ENCODE results near the gene SEZ6L. TPM values are rescaled to one million over a fixed set of nuclear protein-coding genes. Genes with fewer than 3 reads are reported as not detected.

SEZ6L gene
- total RNA-seq, 1 experiment from 2014 or later: not detected

- DNase-seq (ENCODE audit: low read depth): no peak
Measured at GRCh38 chr22:26238596-26238995, 69.3 kb downstream of the SEZ6L start.

GRCh38 chr22:26239581-26239980 lies 70.3 kb downstream of the SEZ6L start:
- DNase-seq (ENCODE audit: low read depth): no peak

- no peak for DNase-seq (ENCODE audit: low read depth)
Measured at GRCh38 chr22:26241361-26241760, 72.1 kb downstream of the SEZ6L start.

GRCh38 chr22:26245001-26245400 lies 75.7 kb downstream of the SEZ6L start:
- no peak for DNase-seq (ENCODE audit: low read depth)

GRCh38 chr22:26246552-26246951 lies 77.3 kb downstream of the SEZ6L start:
- no peak for DNase-seq (ENCODE audit: low read depth)

GRCh38 chr22:26251869-26252268 lies 82.6 kb downstream of the SEZ6L start:
- no peak for DNase-seq (ENCODE audit: low read depth)

- peak; percentile 16 for DNase-seq (ENCODE audit: low read depth)
Measured at GRCh38 chr22:26259510-26259909, 90.2 kb downstream of the SEZ6L start.

- no peak for DNase-seq (ENCODE audit: low read depth)
Measured at GRCh38 chr22:26264162-26264561, 94.9 kb downstream of the SEZ6L start.

- no peak for DNase-seq (ENCODE audit: low read depth)
Measured at GRCh38 chr22:26265281-26265680, 96.0 kb downstream of the SEZ6L start.

GRCh38 chr22:26265909-26266308 lies 96.6 kb downstream of the SEZ6L start:
- no peak for DNase-seq (ENCODE audit: low read depth)

- DNase-seq (ENCODE audit: low read depth): no peak
Measured at GRCh38 chr22:26267856-26268255, 98.6 kb downstream of the SEZ6L start.

- no peak for DNase-seq (ENCODE audit: low read depth)
Measured at GRCh38 chr22:26269572-26269971, 100.3 kb downstream of the SEZ6L start.

- DNase-seq (ENCODE audit: low read depth): no peak
Measured at GRCh38 chr22:26271427-26271826, 102.2 kb downstream of the SEZ6L start.

- DNase-seq (ENCODE audit: low read depth): no peak
Measured at GRCh38 chr22:26273011-26273675, 103.9 kb downstream of the SEZ6L start.

GRCh38 chr22:26276529-26277160 lies 107.4 kb downstream of the SEZ6L start:
- no peak for DNase-seq (ENCODE audit: low read depth)

GRCh38 chr22:26281941-26282340 lies 112.7 kb downstream of the SEZ6L start:
- DNase-seq (ENCODE audit: low read depth): no peak

GRCh38 chr22:26283330-26283729 lies 114.1 kb downstream of the SEZ6L start:
- DNase-seq (ENCODE audit: low read depth): no peak

GRCh38 chr22:26285632-26286031 lies 116.4 kb downstream of the SEZ6L start:
- DNase-seq (ENCODE audit: low read depth): no peak

GRCh38 chr22:26286091-26286820 lies 117.0 kb downstream of the SEZ6L start:
- DNase-seq (ENCODE audit: low read depth): no peak

- no peak for DNase-seq (ENCODE audit: low read depth)
Measured at GRCh38 chr22:26287382-26288225, 118.3 kb downstream of the SEZ6L start.

- DNase-seq (ENCODE audit: low read depth): no peak
Measured at GRCh38 chr22:26289611-26290101, 120.4 kb downstream of the SEZ6L start.
